VCaP (cell line): ENCODE results near the gene NMNAT3.

Experiments
- H3K27ac ChIP-seq: fragments of 450-650 bp; 2 replicates; pipeline ENCODE4 v1.5.1; 2017
- CTCF ChIP-seq: fragments of 450-650 bp; conservative IDR thresholded peaks from 2 replicates; pipeline ENCODE4 v1.5.1; 2017; ENCODE audit warnings: mild to moderate bottlenecking, moderate library complexity

Gene NMNAT3

GRCh38 chr3:139677388-139678155 is at the start of gene NMNAT3:
Gene NMNAT3, minus strand, starts transcription at chr3:139677972. Its CDS starts 50,248 bp downstream, at chr3:139627724.
- TF ChIP-seq CTCF = peak; percentile 11; the same call in 1 of the 2 replicates
- peak within 1 kb of the TSS; percentile 46; the same call in 1 of the 2 replicates for H3K27ac ChIP-seq

GRCh38 chr3:139721370-139721769 is 43.6 kb upstream of the NMNAT3 start:
- H3K27ac ChIP-seq = no peak overlapping the region
- no peak for TF ChIP-seq CTCF

- no peak overlapping the region for H3K27ac ChIP-seq
- TF ChIP-seq CTCF = peak; percentile 74
Observed at GRCh38 chr3:139718415-139718814, 40.6 kb upstream of the NMNAT3 start.

GRCh38 chr3:139716908-139717485 is 39.2 kb upstream of the NMNAT3 start:
- TF ChIP-seq CTCF = no peak
- no peak overlapping the region for H3K27ac ChIP-seq

- H3K27ac ChIP-seq = no peak overlapping the region
- TF ChIP-seq CTCF = no peak
Observed at GRCh38 chr3:139715743-139716360, 38.1 kb upstream of the NMNAT3 start.

- H3K27ac ChIP-seq = no peak overlapping the region
- no peak for TF ChIP-seq CTCF
Observed at GRCh38 chr3:139715166-139715565, 37.4 kb upstream of the NMNAT3 start.

- TF ChIP-seq CTCF = no peak
- no peak overlapping the region for H3K27ac ChIP-seq
Observed at GRCh38 chr3:139710212-139710611, 32.4 kb upstream of the NMNAT3 start.
